Endothelial cell of umbilical vein (primary cell): ENCODE results near the gene STARD13. TPM values are rescaled to one million over a fixed set of nuclear protein-coding genes. Genes with fewer than 3 reads are reported as not detected.

Experiments
- BruUV-seq: library from RNA; stranded (reverse); fragments of 400-500 nt; replicated peaks from 2 replicates; lab custom pipeline; 2021; lab: Mats Ljungman, UMichigan
- CTCF ChIA-PET: fragments of 300-600, 350-600 bp; sonication (Branson Sonifier 250); formaldehyde crosslinking; loops from one replicate; lab custom pipeline; 2021; ENCODE audit warnings: antibody characterized with exemption, inconsistent platforms; lab: Charles Lee
- POLR2A ChIA-PET: fragments of 300-600, 350-600 bp; sonication (Branson Sonifier 250); formaldehyde crosslinking; loops from one replicate; lab custom pipeline; 2021; ENCODE audit warnings: antibody characterized with exemption, inconsistent platforms; lab: Charles Lee
- DNase-seq: peaks from one replicate; pipeline ENCODE4 v3.0.0-alpha.2; 2011; ENCODE audit warnings: low read depth, low spot score
- FAIRE-seq: peaks from 2 replicates; lab custom pipeline; 2011; peaks lifted over from hg19 to GRCh38; lab: Jason Lieb, UNC
- H2AFZ ChIP-seq: 2 replicates; pipeline ENCODE4 v1.6.0; 2012; ENCODE audit warnings: low read depth, low read length, control low read depth, inconsistent platforms
- H3K27ac ChIP-seq: 2 replicates; pipeline ENCODE4 v1.5.1; 2011; ENCODE audit warnings: low read depth, mild to moderate bottlenecking, control low read depth, low read length, moderate library complexity; ENCODE audit not compliant: insufficient read depth
- H3K27me3 ChIP-seq, 2 experiments: 2 replicates each; pipeline versions ENCODE4 v1.6.0 to v1.6.1; 2011; ENCODE audit warnings: low read length in 2 of 2, mixed read lengths in 1 of 2; ENCODE audit not compliant: control insufficient read depth in 2 of 2, insufficient read depth in 2 of 2
- H3K36me3 ChIP-seq, 2 experiments: 2 replicates in 1 of 2; 3 replicates in 1 of 2; pipeline ENCODE4 v1.5.1; 2011; ENCODE audit warnings: low read length in 2 of 2, mild to moderate bottlenecking in 1 of 2, moderate library complexity in 1 of 2; ENCODE audit not compliant: control insufficient read depth in 2 of 2, insufficient read depth in 2 of 2; ENCODE audit errors: extremely low read depth in 1 of 2
- H3K4me1 ChIP-seq: 3 replicates; pipeline ENCODE4 v1.5.1; 2011; ENCODE audit warnings: mild to moderate bottlenecking, low read length; ENCODE audit not compliant: control insufficient read depth, insufficient read depth; ENCODE audit errors: extremely low read depth
- H3K4me2 ChIP-seq: 2 replicates; pipeline ENCODE4 v1.6.1; 2011; ENCODE audit warnings: low read length, control low read depth, mixed read lengths; ENCODE audit not compliant: insufficient read depth
- H3K4me3 ChIP-seq, 3 experiments: fragments of 200-600 bp in 1 of 3; sonication (generic), shearing (Covaris generic) in 1 of 3; replicated peaks in 1 of 3; 2 replicates each; pipeline ENCODE4 v1.5.1; 2011 to 2016; ENCODE audit warnings: control low read depth in 3 of 3, low read length in 3 of 3, mild to moderate bottlenecking in 2 of 3, inconsistent platforms in 1 of 3, low read depth in 1 of 3, moderate library complexity in 1 of 3; ENCODE audit not compliant: insufficient read depth in 1 of 3
- H3K79me2 ChIP-seq: 2 replicates; pipeline ENCODE4 v1.6.0; 2012; ENCODE audit warnings: low read length, inconsistent platforms; ENCODE audit not compliant: control insufficient read depth, insufficient read depth
- H3K9ac ChIP-seq: replicated peaks from 2 replicates; pipeline ENCODE3; 2011; ENCODE audit warnings: low read length, control low read depth; ENCODE audit not compliant: insufficient read depth; ENCODE audit errors: extremely low read depth
- H3K9me1 ChIP-seq: replicated peaks from 3 replicates; pipeline ENCODE4 v1.6.0; 2011; ENCODE audit warnings: mild to moderate bottlenecking, low read length; ENCODE audit not compliant: control insufficient read depth, insufficient read depth; ENCODE audit errors: extremely low read depth
- H3K9me3 ChIP-seq: replicated peaks from 2 replicates; pipeline ENCODE4 v1.5.1; 2012; ENCODE audit warnings: low read length, inconsistent platforms; ENCODE audit not compliant: control insufficient read depth, insufficient read depth
- H4K20me1 ChIP-seq: replicated peaks from 2 replicates; pipeline ENCODE3; 2011; ENCODE audit warnings: mild to moderate bottlenecking, low read length; ENCODE audit not compliant: control insufficient read depth, insufficient read depth; ENCODE audit errors: extremely low read depth
- CTCF ChIP-seq, 2 donors: IDR thresholded peaks; 1 replicate in 1 of 2; 2 replicates in 1 of 2; pipeline ENCODE4 v1.5.1; 2011; ENCODE audit warnings: low read length in 2 of 2, mild to moderate bottlenecking in 2 of 2, moderate library complexity in 2 of 2, control low read depth in 1 of 2, inconsistent platforms in 1 of 2, low read depth in 1 of 2; ENCODE audit not compliant: insufficient read depth in 1 of 2; ENCODE audit errors: extremely low read depth in 1 of 2
- EZH2 ChIP-seq: IDR thresholded peaks from 2 replicates; pipeline ENCODE4 v1.6.1; 2012; ENCODE audit warnings: borderline replicate concordance, low read depth, mild to moderate bottlenecking, moderate library complexity, low read length, inconsistent platforms; ENCODE audit not compliant: severe bottlenecking
- FOS ChIP-seq: IDR thresholded peaks from 2 replicates; pipeline ENCODE4 v1.6.1; 2011; ENCODE audit warnings: mild to moderate bottlenecking, low read length, moderate library complexity, borderline replicate concordance; ENCODE audit not compliant: insufficient read depth
- GATA2 ChIP-seq: IDR thresholded peaks from 2 replicates; pipeline ENCODE4 v1.7.0; 2011; ENCODE audit warnings: low read depth, mild to moderate bottlenecking, moderate library complexity, mixed read lengths, low read length; ENCODE audit not compliant: insufficient read length, insufficient read depth
- JUN ChIP-seq: IDR thresholded peaks from 2 replicates; pipeline ENCODE4 v1.6.1; 2011; ENCODE audit warnings: borderline replicate concordance, low read depth; ENCODE audit not compliant: insufficient read length, insufficient read depth
- MAX ChIP-seq: IDR thresholded peaks from 2 replicates; pipeline ENCODE4 v1.6.1; 2011; ENCODE audit not compliant: insufficient read depth, insufficient read length
- MYC ChIP-seq: IDR thresholded peaks from one replicate; pipeline ENCODE4 v1.6.1; 2011; ENCODE audit warnings: mild to moderate bottlenecking, low read depth, low read length
- POLR2A ChIP-seq: IDR thresholded peaks from 2 replicates; pipeline ENCODE4 v1.6.1; 2012; ENCODE audit warnings: low read depth, mild to moderate bottlenecking, control low read depth, low read length
- POLR2AphosphoS5 ChIP-seq: IDR thresholded peaks from 2 replicates; pipeline ENCODE4 v1.6.1; 2012; ENCODE audit warnings: low read depth, mild to moderate bottlenecking, control low read depth, low read length, moderate library complexity; ENCODE audit not compliant: insufficient read depth
- dilution Hi-C: fragments of 300-500 bp; cut with MboI; formaldehyde crosslinking; loops from one replicate; pipeline ENCODE4 v1.15.0; 2019; ENCODE audit warnings: low sequenced_read_pairs; ENCODE audit not compliant: extremely low pct_ligation_motif_present
- intact Hi-C: fragments of 100-400 bp; cut with micrococcal nuclease; formaldehyde crosslinking; loops from one replicate; pipeline ENCODE4 v1.10.0; 2022
- polyA plus RNA-seq, 4 experiments: library from polyadenylated mRNA; depleted of rRNA in 3 of 4; stranded (reverse) in 3 of 4; unstranded in 1 of 4; fragments of >200 nt; gene quantifications; 2 replicates each; pipeline versions ENCODE4 v1.2.1 to v1.2.3, GENCODE V29; 2011 to 2012; ENCODE audit warnings: missing spikeins in 1 of 4
- total RNA-seq: library from RNA; stranded (reverse); gene quantifications from 2 replicates; pipeline ENCODE4 v1.2.3, GENCODE V29; 2021

STARD13 gene
- total and polyA plus RNA-seq, 2 donors (not counting 3 experiments of a cell fraction or from before 2014, with no cell fraction given): 11.0 to 47.7 TPM

- FAIRE-seq (peak; percentile 54), DNase-seq (peak; percentile 86)
- TF ChIP-seq MYC (no peak), JUN (peak; percentile 40)
- Histone ChIP-seq H2AFZ (no peak overlapping the region), H3K9me3 (no peaks in the 10 kb centered on the region), H3K4me1 (peaks cover 39% of the 10 kb centered on the region), H3K4me2 (peak overlapping the region; percentile 88), H3K27me3 (no peaks in the 10 kb centered on the region), H3K79me2 (peaks cover 91% of the 10 kb centered on the region), H3K4me3 (no peak overlapping the region), H3K36me3 (no peaks in the 10 kb centered on the region), H3K27ac (peak overlapping the region; percentile 87), H4K20me1 (no peaks in the 10 kb centered on the region), H3K9me1 (no peaks in the 10 kb centered on the region), H3K9ac (peak overlapping the region; percentile 82)
- dilution Hi-C loops: no loop called here
- ChIA-PET POLR2A (no interaction called here), CTCF (interaction anchor here (1.0 kb wide), 1 partner anchor 540 kb away, joined by 3 read pairs; no protein-coding TSS in a partner anchor)
- intact Hi-C loops: loop anchor here (1.0 to 5.0 kb wide), 7 partner anchors 8 to 300 kb away; partner anchors contain the start of gene STARD13
- TSS peak; percentile 17 for BruUV-seq
Measured at GRCh38 chr13:33194820-33195692, 90.5 kb downstream of the STARD13 start.

GRCh38 chr13:33193428-33193974 lies 92.1 kb downstream of the STARD13 start:
- intact Hi-C loops: loop anchor here (1.0 to 5.0 kb wide), 2 partner anchors 101 to 349 kb away; no protein-coding TSS in a partner anchor
- H3K9ac ChIP-seq: peak overlapping the region; percentile 82
- H3K4me2 ChIP-seq: peak overlapping the region; percentile 88
- no peaks in the 10 kb centered on the region for H3K9me1 ChIP-seq
- DNase-seq (peak; percentile 79), FAIRE-seq (peak; percentile 83)
- H3K36me3 ChIP-seq: no peaks in the 10 kb centered on the region
- peaks cover 82% of the 10 kb centered on the region for H3K79me2 ChIP-seq
- no TSS peak for BruUV-seq
- dilution Hi-C loops: no loop called here
- H3K27ac ChIP-seq: peak overlapping the region; percentile 87
- CTCF ChIA-PET: interaction anchor here (0.7 to 4.6 kb wide), 6 partner anchors 11 to 92 kb away, joined by 3 to 23 read pairs (median 3); partner anchors contain the start of gene STARD13
- H3K27me3 ChIP-seq: no peaks in the 10 kb centered on the region
- no peaks in the 10 kb centered on the region for H3K9me3 ChIP-seq
- peak overlapping the region in 1 of 3 experiments; percentile 37 for H3K4me3 ChIP-seq
- TF ChIP-seq POLR2AphosphoS5 (peak; percentile 60), CTCF (IDR thresholded peaks at IDR 0.05; ENCODE audit: extremely low read depth in 1 of 2, insufficient read depth in 1 of 2, low read depth in 1 of 2, low read length in 2 of 2) (no peak), GATA2 (no peak), POLR2A (no peak), MYC (peak; percentile 73), JUN (peak; percentile 7), MAX (no peak), FOS (no peak), EZH2 (no peak)
- peaks cover 52% of the 10 kb centered on the region for H3K4me1 ChIP-seq
- POLR2A ChIA-PET: interaction anchor here (0.9 kb wide), 1 partner anchor 12 kb away, joined by 3 read pairs; no protein-coding TSS in a partner anchor
- H4K20me1 ChIP-seq: no peaks in the 10 kb centered on the region
- H2AFZ ChIP-seq: no peak overlapping the region
